ENCODE data around the gene WDFY3.

Gene WDFY3

GRCh38 chr4:84678976-84679744 is 287.3 kb downstream of the WDFY3 start:
- H3K36me3 ChIP-seq (ENCODE audit: control insufficient read depth, insufficient read depth, low read length): no peaks in the 10 kb centered on the region
- H3K79me2 ChIP-seq: no peaks in the 10 kb centered on the region
- TF ChIP-seq CTCF (IDR thresholded peaks at IDR 0.05): no peak
- H3K4me2 ChIP-seq (ENCODE audit: low read length): no peak overlapping the region
- peaks cover 4% of the 10 kb centered on the region for H3K4me1 ChIP-seq
- no peak overlapping the region for H3K9ac ChIP-seq
- H3K4me3 ChIP-seq (ENCODE audit: low read depth, low read length): no peak overlapping the region
- no peaks in the 10 kb centered on the region for H3K27me3 ChIP-seq (ENCODE audit: control insufficient read depth, insufficient read depth, low read length)
- no peak overlapping the region for H3K27ac ChIP-seq
- no peak overlapping the region for H2AFZ ChIP-seq
- H3K9me3 ChIP-seq (ENCODE audit: control insufficient read depth, low read length): no peaks in the 10 kb centered on the region

- H3K27me3 ChIP-seq (ENCODE audit: control insufficient read depth, insufficient read depth, low read length): no peaks in the 10 kb centered on the region
- no peak overlapping the region for H2AFZ ChIP-seq
- H3K4me2 ChIP-seq (ENCODE audit: low read length): no peak overlapping the region
- H3K9me3 ChIP-seq (ENCODE audit: control insufficient read depth, low read length): no peaks in the 10 kb centered on the region
- no peaks in the 10 kb centered on the region for H3K36me3 ChIP-seq (ENCODE audit: control insufficient read depth, insufficient read depth, low read length)
- TF ChIP-seq CTCF (IDR thresholded peaks at IDR 0.05): no peak
- H3K27ac ChIP-seq: no peak overlapping the region
- peaks cover 4% of the 10 kb centered on the region for H3K4me1 ChIP-seq
- no peak overlapping the region for H3K9ac ChIP-seq
- H3K79me2 ChIP-seq: no peaks in the 10 kb centered on the region
- H3K4me3 ChIP-seq (ENCODE audit: low read depth, low read length): no peak overlapping the region
Observed at GRCh38 chr4:84677995-84678394, 288.5 kb downstream of the WDFY3 start.

- H3K79me2 ChIP-seq: no peaks in the 10 kb centered on the region
- H3K27me3 ChIP-seq (ENCODE audit: control insufficient read depth, insufficient read depth, low read length): no peaks in the 10 kb centered on the region
- no peaks in the 10 kb centered on the region for H3K36me3 ChIP-seq (ENCODE audit: control insufficient read depth, insufficient read depth, low read length)
- no peak overlapping the region for H3K27ac ChIP-seq
- TF ChIP-seq CTCF (IDR thresholded peaks at IDR 0.05): no peak
- H2AFZ ChIP-seq: no peak overlapping the region
- no peak overlapping the region for H3K4me2 ChIP-seq (ENCODE audit: low read length)
- H3K9me3 ChIP-seq (ENCODE audit: control insufficient read depth, low read length): no peaks in the 10 kb centered on the region
- peaks cover 4% of the 10 kb centered on the region for H3K4me1 ChIP-seq
- no peak overlapping the region for H3K9ac ChIP-seq
- H3K4me3 ChIP-seq (ENCODE audit: low read depth, low read length): no peak overlapping the region
Observed at GRCh38 chr4:84677093-84677492, 289.4 kb downstream of the WDFY3 start.

- TF ChIP-seq CTCF (IDR thresholded peaks at IDR 0.05): no peak
- no peaks in the 10 kb centered on the region for H3K9me3 ChIP-seq (ENCODE audit: control insufficient read depth, low read length)
- no peak overlapping the region for H3K4me2 ChIP-seq (ENCODE audit: low read length)
- H3K9ac ChIP-seq: no peak overlapping the region
- no peak overlapping the region for H3K27ac ChIP-seq
- no peaks in the 10 kb centered on the region for H3K36me3 ChIP-seq (ENCODE audit: control insufficient read depth, insufficient read depth, low read length)
- H3K79me2 ChIP-seq: no peaks in the 10 kb centered on the region
- no peak overlapping the region for H3K4me3 ChIP-seq (ENCODE audit: low read depth, low read length)
- H3K4me1 ChIP-seq: peaks cover 4% of the 10 kb centered on the region
- H2AFZ ChIP-seq: no peak overlapping the region
- no peaks in the 10 kb centered on the region for H3K27me3 ChIP-seq (ENCODE audit: control insufficient read depth, insufficient read depth, low read length)
Observed at GRCh38 chr4:84673475-84674240, 292.8 kb downstream of the WDFY3 start.
